ENCODE measurements around the gene MST1.

DNA sequence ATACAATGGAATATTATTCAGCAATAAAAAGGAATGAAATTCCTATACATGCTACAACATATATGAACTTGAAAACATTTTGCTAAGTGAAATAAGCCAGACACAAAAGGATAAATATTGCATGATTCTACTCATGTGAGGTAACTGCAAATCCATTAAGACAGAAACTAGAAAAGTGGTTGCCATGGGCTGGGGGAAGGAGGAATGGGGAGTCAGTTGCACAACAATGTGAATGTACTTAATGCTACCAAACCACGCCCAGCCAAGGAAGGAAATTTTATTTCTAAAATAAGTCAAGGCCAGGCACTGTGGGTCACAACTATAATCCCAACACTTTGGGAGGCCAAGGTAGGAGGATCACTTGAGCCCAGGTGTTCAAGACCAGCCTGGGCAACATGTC, 44.3 kb upstream of the MST1 start:
- no peak for TF ChIP-seq POLR2AphosphoS5 (IDR thresholded peaks at IDR 0.05; ENCODE audit: low read depth, low read length)
- no peak for TF ChIP-seq POLR2A (IDR thresholded peaks at IDR 0.05; ENCODE audit: low read depth, low read length)
- no peak for TF ChIP-seq TAF1 (IDR thresholded peaks at IDR 0.05; ENCODE audit: borderline replicate concordance, low read depth, low read length)
